PC-3 (cell line): ENCODE results near the gene PTPRF.

Experiments used
- CTCF ChIP-seq: fragments of 300-600 bp; sonication (generic); conservative IDR thresholded peaks from 2 replicates; pipeline ENCODE4 v1.5.1; 2017; ENCODE audit warnings: antibody characterized with exemption, low read depth, mild to moderate bottlenecking, low read length
- EZH2 ChIP-seq: fragments of 300-600 bp; sonication (generic); IDR thresholded peaks from one replicate; pipeline ENCODE4 v1.6.1; 2017; ENCODE audit warnings: antibody characterized with exemption, mild to moderate bottlenecking, low read length; ENCODE audit not compliant: unreplicated experiment
- EZH2phosphoT487 ChIP-seq: fragments of 300-600 bp; sonication (generic); IDR thresholded peaks from 2 replicates; pipeline ENCODE4 v1.6.1; 2018; ENCODE audit warnings: mild to moderate bottlenecking, antibody characterized with exemption, low read length, borderline replicate concordance

- TF ChIP-seq CTCF (no peak), EZH2 (no peak), EZH2phosphoT487 (no peak)
Observed at GRCh38 chr1:43616383-43616782, 85.7 kb downstream of the PTPRF start.
